ENCODE measurements around the gene FAM120A.
A peak's percentile ranks its signal among the peaks of the same experiment; 100 is the strongest.

FAM120A gene

DNA sequence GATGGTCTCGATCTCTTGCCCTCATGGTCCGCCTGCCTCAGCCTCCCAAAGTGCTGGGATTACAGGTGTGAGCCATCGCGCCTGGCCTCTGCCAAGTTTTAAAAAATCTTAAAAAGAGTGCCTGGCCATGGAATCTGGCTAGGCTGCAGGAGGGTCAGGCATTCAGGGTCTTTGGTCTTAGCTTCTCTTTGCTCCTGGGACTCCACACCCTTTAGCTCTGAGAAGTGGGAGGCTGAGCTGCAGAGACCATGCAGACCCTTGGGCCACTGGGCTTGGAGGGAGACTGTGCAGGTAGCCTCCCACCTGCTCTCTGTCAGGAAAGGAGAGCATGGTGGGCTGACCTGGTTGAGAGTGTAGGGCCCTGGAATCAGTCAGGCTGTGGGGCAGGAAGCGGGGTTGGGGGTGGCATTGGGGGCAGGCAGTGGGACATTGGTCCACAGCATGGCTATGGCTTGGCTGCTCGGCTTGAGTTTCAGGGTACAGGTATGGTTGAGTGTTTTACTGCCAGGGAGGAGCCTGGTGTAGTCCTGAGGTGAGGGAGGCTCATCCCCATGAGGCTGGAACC lies 145.7 kb downstream of the FAM120A start:
- FAIRE-seq (no peak), DNase-seq (ENCODE audit: insufficient read length, low spot score) (no peak)
- TF ChIP-seq SPI1 (IDR thresholded peaks at IDR 0.05; ENCODE audit: low read depth, low read length) (no peak), PAX5 (IDR thresholded peaks at IDR 0.05; ENCODE audit: insufficient read depth, low read length, severe bottlenecking) (no peak)

DNA sequence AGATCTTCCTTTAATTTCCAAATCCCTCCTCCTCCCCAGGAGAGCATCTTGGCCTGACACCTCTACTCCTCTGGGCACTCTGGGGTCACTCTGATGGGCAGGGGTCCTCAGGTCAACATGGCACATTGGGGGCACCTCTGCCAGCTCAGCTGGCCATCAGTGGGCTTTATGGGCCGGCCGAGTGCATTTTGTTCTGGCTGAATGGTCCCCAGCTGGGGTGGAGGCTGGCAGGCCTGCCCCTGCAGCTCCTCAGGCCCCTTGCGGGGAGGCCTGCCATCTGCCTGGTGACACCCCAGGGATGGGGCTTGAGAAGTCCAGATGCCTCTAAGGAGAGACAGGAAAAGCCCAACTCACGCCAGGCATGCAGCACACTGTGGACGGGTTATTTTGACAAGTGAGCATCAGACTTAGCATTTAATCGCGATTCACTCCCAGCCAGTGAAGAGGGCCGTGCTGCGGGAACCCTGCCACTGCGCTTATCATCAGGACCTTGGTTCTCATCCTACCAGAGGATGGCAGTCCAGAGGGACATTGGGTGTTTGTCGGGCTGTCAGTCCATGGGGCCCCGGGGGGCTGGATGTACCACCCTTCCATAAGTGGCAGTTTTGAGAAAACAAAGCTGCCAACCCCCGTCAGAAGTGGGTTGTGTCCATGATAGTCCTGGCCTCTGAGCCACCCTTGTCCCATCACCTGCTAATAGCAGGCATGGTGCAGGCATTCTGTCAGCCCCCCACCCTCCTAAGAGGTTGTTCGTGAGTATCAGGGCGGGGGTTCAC lies 146.6 kb downstream of the FAM120A start:
- no peak for FAIRE-seq

DNA sequence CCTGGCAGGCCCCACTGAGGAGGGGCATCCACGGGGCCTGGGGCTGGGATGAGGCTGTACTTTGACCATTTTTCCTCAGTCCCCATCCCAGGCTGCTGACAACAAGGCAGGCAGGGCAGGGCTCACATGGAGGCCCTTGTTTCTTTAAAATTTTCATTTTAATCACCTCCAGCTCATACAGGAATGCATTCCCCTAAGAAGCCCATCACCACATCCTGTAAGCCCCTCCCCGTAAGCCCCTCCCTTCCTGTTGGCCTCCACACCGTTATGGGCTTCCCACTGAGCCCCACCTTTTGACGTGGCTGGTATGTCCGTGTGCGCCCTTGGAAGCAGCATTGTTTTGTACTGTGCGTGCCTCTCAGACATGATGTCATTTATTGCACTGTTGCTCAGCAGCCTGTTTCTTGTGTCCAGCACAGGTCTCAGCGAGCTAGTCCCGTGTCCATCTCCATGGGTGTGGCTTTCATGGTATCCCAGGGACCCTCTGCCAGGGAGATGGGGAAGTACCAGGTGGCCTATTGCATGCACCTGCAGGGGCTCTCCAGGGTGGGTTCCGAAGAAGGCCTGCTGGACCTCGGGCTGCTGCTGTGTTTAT lies 147.3 kb downstream of the FAM120A start:
- DNase-seq (ENCODE audit: insufficient read length, low spot score) (no peak), FAIRE-seq (no peak)
- no peak for TF ChIP-seq TAF1 (IDR thresholded peaks at IDR 0.05; ENCODE audit: low read depth, low read length)
- no peak for TF ChIP-seq POLR2A (IDR thresholded peaks at IDR 0.05; ENCODE audit: low read depth, low read length)
- TF ChIP-seq POLR2AphosphoS5 (IDR thresholded peaks at IDR 0.05; ENCODE audit: low read depth, low read length): no peak
- no peak for TF ChIP-seq POU2F2 (IDR thresholded peaks at IDR 0.05; ENCODE audit: low read depth, low read length)
- TF ChIP-seq SPI1 (IDR thresholded peaks at IDR 0.05; ENCODE audit: low read depth, low read length): no peak
- no peak for TF ChIP-seq PAX5 (IDR thresholded peaks at IDR 0.05; ENCODE audit: insufficient read depth, low read length, severe bottlenecking)

More for the DNA sequence above, 146.6 kb downstream of the FAM120A start:
- DNase-seq (ENCODE audit: insufficient read length, low spot score): no peak
- TF ChIP-seq POLR2AphosphoS5 (IDR thresholded peaks at IDR 0.05; ENCODE audit: low read depth, low read length) (no peak), PAX5 (IDR thresholded peaks at IDR 0.05; ENCODE audit: insufficient read depth, low read length, severe bottlenecking) (no peak), SPI1 (IDR thresholded peaks at IDR 0.05; ENCODE audit: low read depth, low read length) (no peak), POU2F2 (IDR thresholded peaks at IDR 0.05; ENCODE audit: low read depth, low read length) (no peak), POLR2A (IDR thresholded peaks at IDR 0.05; ENCODE audit: low read depth, low read length) (no peak), TAF1 (IDR thresholded peaks at IDR 0.05; ENCODE audit: low read depth, low read length) (no peak)

DNA sequence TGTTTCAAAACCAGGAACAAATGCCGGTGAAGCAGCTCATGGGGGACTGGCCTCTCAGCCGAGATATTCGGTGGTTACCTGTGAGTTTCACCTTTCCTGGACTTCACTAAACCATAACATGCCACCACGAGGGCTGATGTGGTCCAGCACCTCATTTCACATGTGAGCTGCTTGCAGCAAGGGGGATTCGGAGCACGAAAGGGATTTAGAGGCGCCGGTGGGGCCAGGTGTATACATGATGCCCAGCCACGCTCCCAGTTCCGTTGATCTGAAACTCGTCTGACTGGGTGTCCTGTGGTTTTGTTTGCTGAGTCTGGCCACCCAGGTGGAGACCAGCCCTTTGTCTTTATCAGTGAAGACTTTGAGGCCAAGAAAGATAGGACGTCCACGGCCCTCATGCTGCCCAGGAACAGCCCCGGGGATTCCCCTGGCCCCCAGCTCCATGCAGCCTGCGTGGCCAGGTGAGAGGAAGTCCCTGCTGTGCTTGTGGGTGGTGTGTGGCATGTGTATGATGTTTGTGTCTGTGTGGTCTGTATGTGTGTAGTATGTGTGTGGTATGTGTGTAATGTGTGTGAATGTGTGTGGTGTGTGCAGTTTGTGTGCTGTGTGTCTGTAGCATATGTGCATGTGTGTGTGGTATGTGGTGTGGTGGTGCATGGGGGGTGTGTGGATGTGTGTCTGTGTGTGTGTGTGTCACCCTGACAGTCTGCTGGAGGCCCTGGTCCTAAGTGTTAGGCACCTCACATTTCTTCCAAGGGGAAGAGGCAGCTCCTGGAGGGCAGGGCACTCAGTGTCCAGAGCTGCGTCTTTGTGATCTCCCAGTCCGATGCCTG lies 148.3 kb downstream of the FAM120A start:
- peak; percentile 85 for FAIRE-seq
- no peak for DNase-seq (ENCODE audit: insufficient read length, low spot score)

DNA sequence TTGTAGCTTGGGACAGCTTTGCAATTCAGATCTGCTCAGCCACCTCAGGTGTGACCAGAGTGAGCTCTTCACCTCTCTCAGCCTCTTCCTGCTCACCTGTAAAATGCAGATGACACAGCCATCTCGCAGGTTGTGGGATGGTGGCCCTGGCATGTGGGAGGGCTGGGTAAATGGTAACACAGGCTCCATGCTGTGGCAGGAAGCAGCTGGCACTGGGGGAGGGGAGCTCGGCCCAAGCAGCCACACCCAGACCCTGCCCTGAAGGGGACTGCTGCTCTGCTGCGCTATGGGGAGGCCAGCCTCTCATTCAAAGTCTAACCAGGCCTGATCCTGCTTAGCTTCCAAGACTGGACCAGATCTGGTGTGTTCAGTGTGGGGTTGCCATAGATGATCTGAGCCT lies 149.0 kb downstream of the FAM120A start:
- TF ChIP-seq POU2F2 (IDR thresholded peaks at IDR 0.05; ENCODE audit: low read depth, low read length) (no peak), PAX5 (IDR thresholded peaks at IDR 0.05; ENCODE audit: insufficient read depth, low read length, severe bottlenecking) (no peak), TAF1 (IDR thresholded peaks at IDR 0.05; ENCODE audit: low read depth, low read length) (no peak), POLR2AphosphoS5 (IDR thresholded peaks at IDR 0.05; ENCODE audit: low read depth, low read length) (no peak), SPI1 (IDR thresholded peaks at IDR 0.05; ENCODE audit: low read depth, low read length) (no peak), POLR2A (IDR thresholded peaks at IDR 0.05; ENCODE audit: low read depth, low read length) (no peak)
- DNase-seq (ENCODE audit: insufficient read length, low spot score) (no peak), FAIRE-seq (no peak)

More for the DNA sequence above, 148.3 kb downstream of the FAM120A start:
- TF ChIP-seq SPI1 (IDR thresholded peaks at IDR 0.05; ENCODE audit: low read depth, low read length): 0 out of 2 replicates have a peak, but pooled peaks have one; percentile 6
- TF ChIP-seq POLR2A (IDR thresholded peaks at IDR 0.05; ENCODE audit: low read depth, low read length): no peak
- no peak for TF ChIP-seq POU2F2 (IDR thresholded peaks at IDR 0.05; ENCODE audit: low read depth, low read length)
- no peak for TF ChIP-seq PAX5 (IDR thresholded peaks at IDR 0.05; ENCODE audit: insufficient read depth, low read length, severe bottlenecking)
- no peak for TF ChIP-seq POLR2AphosphoS5 (IDR thresholded peaks at IDR 0.05; ENCODE audit: low read depth, low read length)

DNA sequence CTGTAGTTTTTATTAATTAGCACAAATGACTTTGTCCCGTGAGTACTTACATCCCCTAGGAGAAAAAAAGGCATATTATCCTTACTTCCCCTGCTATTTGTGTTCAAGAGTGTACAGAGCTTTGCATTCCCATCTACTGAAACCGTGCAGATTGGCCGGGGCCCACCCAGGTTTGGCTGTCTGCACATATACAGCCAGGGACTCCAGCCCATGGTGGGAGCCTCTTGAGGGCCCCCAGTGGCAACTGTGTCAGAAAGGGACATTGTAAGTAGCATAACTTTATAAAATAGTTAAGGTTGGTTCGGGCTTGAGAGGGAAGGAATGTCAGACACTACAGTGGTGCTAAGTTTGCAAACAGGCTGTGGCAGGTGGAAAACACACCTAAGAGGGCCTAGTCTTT lies 149.6 kb downstream of the FAM120A start:
- DNase-seq (ENCODE audit: insufficient read length, low spot score) (no peak), FAIRE-seq (no peak)
- no peak for TF ChIP-seq POLR2AphosphoS5 (IDR thresholded peaks at IDR 0.05; ENCODE audit: low read depth, low read length)
- no peak for TF ChIP-seq PAX5 (IDR thresholded peaks at IDR 0.05; ENCODE audit: insufficient read depth, low read length, severe bottlenecking)
- no peak for TF ChIP-seq POU2F2 (IDR thresholded peaks at IDR 0.05; ENCODE audit: low read depth, low read length)
- no peak for TF ChIP-seq TAF1 (IDR thresholded peaks at IDR 0.05; ENCODE audit: low read depth, low read length)
- TF ChIP-seq POLR2A (IDR thresholded peaks at IDR 0.05; ENCODE audit: low read depth, low read length): no peak
- no peak for TF ChIP-seq SPI1 (IDR thresholded peaks at IDR 0.05; ENCODE audit: low read depth, low read length)

DNA sequence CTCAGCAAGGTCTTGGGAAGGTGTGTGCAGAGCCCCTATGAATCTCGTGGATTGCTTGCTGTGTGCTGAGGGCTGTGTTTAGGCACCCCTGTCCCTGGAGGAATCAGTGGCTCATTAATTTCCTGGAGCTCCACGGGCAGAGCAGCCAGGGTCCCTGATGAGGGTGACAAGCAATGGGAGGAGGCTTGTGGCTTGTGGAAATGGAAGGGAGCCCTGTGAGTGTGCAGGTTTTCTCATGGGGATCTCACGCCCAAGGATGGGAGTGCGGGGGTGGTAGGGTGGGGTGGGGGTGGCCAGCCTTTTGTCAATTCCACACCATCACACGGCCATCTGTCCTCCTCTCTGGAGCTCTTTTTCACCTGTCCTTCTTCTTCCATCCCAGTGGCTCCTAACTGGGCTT lies 150.2 kb downstream of the FAM120A start:
- DNase-seq (ENCODE audit: insufficient read length, low spot score) (no peak), FAIRE-seq (no peak)
- TF ChIP-seq PAX5 (IDR thresholded peaks at IDR 0.05; ENCODE audit: insufficient read depth, low read length, severe bottlenecking) (no peak), POLR2AphosphoS5 (IDR thresholded peaks at IDR 0.05; ENCODE audit: low read depth, low read length) (no peak), TAF1 (IDR thresholded peaks at IDR 0.05; ENCODE audit: low read depth, low read length) (no peak), POLR2A (IDR thresholded peaks at IDR 0.05; ENCODE audit: low read depth, low read length) (no peak), SPI1 (IDR thresholded peaks at IDR 0.05; ENCODE audit: low read depth, low read length) (no peak), POU2F2 (IDR thresholded peaks at IDR 0.05; ENCODE audit: low read depth, low read length) (no peak)

DNA sequence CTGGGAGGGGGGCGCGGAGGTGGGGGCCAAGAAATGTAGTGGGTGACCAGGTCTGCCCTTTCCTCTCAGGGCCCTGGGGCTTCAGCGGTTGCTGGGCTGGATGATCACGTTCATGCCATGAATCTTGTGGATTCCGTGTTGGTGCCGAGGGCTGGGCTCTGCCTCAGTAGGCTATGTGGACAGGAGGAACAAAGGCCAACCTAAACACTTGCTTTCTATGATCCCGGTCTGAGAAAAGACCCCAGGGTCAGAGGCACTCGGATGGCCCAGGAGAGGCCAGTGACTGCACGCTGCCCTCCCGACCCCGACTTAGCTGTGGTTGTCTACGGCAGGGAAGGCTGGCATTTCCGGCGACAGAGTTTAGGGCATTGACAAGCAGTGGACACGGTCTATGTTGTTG lies 151.5 kb downstream of the FAM120A start:
- TF ChIP-seq POU2F2 (IDR thresholded peaks at IDR 0.05; ENCODE audit: low read depth, low read length) (no peak), TAF1 (IDR thresholded peaks at IDR 0.05; ENCODE audit: low read depth, low read length) (no peak), POLR2AphosphoS5 (IDR thresholded peaks at IDR 0.05; ENCODE audit: low read depth, low read length) (no peak), POLR2A (IDR thresholded peaks at IDR 0.05; ENCODE audit: low read depth, low read length) (no peak), PAX5 (IDR thresholded peaks at IDR 0.05; ENCODE audit: insufficient read depth, low read length, severe bottlenecking) (no peak), SPI1 (IDR thresholded peaks at IDR 0.05; ENCODE audit: low read depth, low read length) (no peak)
- FAIRE-seq: no peak
- no peak for DNase-seq (ENCODE audit: insufficient read length, low spot score)

DNA sequence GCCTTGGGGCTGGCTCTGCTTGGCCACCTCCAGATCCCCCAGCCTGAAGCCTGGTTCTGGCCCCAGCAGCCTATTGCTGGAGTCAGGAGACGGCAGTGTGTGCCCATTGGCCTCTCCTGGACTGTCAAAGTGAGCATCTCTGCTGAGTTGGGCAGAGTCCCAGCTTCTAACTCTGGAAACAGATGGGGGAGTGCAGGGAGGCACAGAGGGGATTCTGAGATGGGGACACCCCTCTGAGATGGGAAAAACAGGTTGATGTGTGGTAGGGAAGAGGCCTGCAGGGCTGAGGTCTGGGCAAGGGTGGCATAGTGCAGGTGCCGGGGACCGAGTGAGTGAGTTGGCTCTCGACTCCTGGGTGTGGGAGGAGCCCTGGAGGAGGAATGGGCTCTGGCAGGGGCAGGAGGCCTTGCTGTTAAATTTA lies 152.4 kb downstream of the FAM120A start:
- FAIRE-seq (no peak), DNase-seq (ENCODE audit: insufficient read length, low spot score) (no peak)

More for the DNA sequence above, 152.4 kb downstream of the FAM120A start:
- no peak for TF ChIP-seq POU2F2 (IDR thresholded peaks at IDR 0.05; ENCODE audit: low read depth, low read length)
- TF ChIP-seq POLR2A (IDR thresholded peaks at IDR 0.05; ENCODE audit: low read depth, low read length): no peak
- no peak for TF ChIP-seq TAF1 (IDR thresholded peaks at IDR 0.05; ENCODE audit: low read depth, low read length)
- no peak for TF ChIP-seq SPI1 (IDR thresholded peaks at IDR 0.05; ENCODE audit: low read depth, low read length)
- TF ChIP-seq POLR2AphosphoS5 (IDR thresholded peaks at IDR 0.05; ENCODE audit: low read depth, low read length): no peak
- no peak for TF ChIP-seq PAX5 (IDR thresholded peaks at IDR 0.05; ENCODE audit: insufficient read depth, low read length, severe bottlenecking)

All from GM12891 (cell line).